IPS-18c (cell line): ENCODE measurements around the gene SLC47A2.
"Not testable (repeated sequence)": the region's sequence is repeated elsewhere in the genome, so short reads cannot be mapped to it uniquely, and the experiment has no call there.

Source experiments
- H3K4me3 ChIP-seq: 2 replicates; pipeline ENCODE4 v1.7.0; 2013; ENCODE audit warnings: low read depth, mild to moderate bottlenecking, low read length, moderate library complexity; ENCODE audit not compliant: insufficient read depth
- H3K9me3 ChIP-seq: one replicate; pipeline ENCODE4 v1.6.1; 2013; ENCODE audit warnings: mild to moderate bottlenecking, low read length, moderate library complexity; ENCODE audit not compliant: control insufficient read depth, insufficient read depth

Gene SLC47A2

GRCh38 chr17:19716108-19717030, at the start of gene SLC47A2:
SLC47A2 (minus strand) TSS chr17:19716584; CDS start chr17:19716555, 29 bp downstream.
- no peak within 1 kb of the TSS for H3K4me3 ChIP-seq
- H3K9me3 ChIP-seq = no peaks in the 10 kb centered on the region

DNA sequence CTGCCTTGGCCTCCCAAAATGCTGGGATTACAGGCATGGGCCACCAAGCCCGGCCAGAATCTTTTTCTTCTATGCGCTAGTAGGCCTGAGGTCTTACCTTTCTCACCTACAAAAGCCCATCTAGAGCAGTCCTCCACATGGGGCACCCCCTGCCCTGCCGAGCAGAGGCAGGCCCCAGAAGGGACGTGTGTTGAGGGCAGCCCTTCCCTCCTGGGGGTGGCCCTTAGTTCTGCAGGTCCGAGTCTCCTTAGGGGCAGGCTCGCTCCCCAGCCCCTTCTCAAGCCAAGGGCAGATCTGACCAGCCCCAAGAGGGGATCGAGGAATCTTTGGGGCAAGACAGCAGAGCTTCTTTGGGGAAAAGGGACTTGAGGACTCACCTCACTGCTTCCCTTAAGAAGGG, 49.6 kb upstream of the SLC47A2 start:
- H3K4me3 ChIP-seq = no peak overlapping the region
- no peaks in the 10 kb centered on the region for H3K9me3 ChIP-seq

- not testable (repeated sequence) for H3K4me3 ChIP-seq, H3K9me3 ChIP-seq
Observed at GRCh38 chr17:19763991-19764390, 47.6 kb upstream of the SLC47A2 start.

GRCh38 chr17:19763416-19763815, 47.0 kb upstream of the SLC47A2 start:
- no peak overlapping the region for H3K4me3 ChIP-seq
- no peaks in the 10 kb centered on the region for H3K9me3 ChIP-seq

DNA sequence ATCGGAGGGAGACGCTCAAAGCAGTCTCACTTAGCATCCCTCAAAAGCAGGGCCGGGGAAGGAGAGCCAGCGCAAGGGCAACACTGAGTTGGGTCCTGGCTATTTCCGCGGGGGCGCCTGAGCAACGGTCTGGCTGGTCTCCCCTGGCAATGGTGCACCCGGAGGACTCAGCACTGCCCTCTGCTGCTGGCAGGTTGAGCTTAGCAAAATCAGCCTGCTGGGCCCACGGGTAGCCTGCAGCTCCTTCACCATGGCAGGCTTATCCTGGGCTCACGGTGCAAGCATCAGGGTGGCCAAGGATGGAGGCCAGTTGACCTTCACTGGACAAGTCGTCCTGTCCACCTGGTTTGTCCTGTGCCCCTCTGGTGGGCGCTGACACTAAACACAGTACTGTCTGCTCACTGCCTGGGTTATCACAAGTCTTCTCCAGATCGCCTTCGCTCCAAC, 46.2 kb upstream of the SLC47A2 start:
- Histone ChIP-seq H3K4me3 (no peak overlapping the region), H3K9me3 (no peaks in the 10 kb centered on the region)

GRCh38 chr17:19760746-19761145, 44.4 kb upstream of the SLC47A2 start:
- H3K4me3 ChIP-seq = no peak overlapping the region
- H3K9me3 ChIP-seq = no peaks in the 10 kb centered on the region

DNA sequence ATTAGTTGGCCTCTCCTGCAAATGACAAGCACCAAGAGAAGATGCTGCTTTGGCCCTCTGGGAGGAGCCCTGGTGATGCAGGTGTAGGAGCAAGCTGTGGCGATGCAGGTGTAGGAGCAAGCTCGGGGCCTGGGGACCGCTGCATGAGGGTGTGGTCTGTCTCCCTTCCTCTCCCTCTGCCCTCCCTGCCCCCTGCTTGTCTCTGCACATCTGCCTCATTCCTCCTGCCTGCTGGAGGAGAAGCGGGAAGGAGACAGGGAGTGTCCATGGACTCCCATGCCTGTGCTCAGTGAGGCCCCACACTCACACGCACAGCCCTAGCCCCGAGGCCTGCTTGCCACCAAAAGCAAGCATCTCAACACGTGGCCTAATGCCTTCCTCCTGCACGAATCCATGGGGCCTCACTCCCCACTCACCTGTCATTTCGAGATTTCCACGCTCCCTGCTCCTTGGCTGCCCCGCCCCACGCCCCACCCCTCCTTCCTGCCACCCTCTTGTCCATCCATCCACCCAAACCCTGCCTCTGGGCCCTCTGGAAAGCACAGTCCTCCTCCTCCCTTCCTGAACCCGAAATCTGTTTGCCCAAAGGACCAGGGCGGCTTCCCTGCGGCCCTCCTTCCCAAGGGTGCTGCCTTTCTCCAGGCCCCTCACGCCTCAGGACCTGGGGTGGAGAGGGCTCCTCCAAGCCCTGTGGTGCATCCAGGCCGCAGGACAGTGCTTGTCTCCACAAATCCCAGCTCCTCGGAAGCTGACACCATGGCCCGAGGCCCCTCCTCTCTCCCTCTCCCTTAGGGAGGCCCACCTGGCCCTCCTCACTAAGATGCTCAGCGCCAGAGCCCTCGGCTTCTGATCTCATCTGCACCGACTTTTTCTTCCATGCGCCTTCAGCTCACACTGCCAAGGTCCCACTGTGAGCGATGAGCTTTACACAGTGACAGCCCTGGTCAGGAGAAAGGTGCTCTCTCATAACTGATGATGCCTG, 43.5 kb upstream of the SLC47A2 start:
- no peaks in the 10 kb centered on the region for H3K9me3 ChIP-seq
- H3K4me3 ChIP-seq = no peak overlapping the region

- Histone ChIP-seq H3K4me3 (no peak overlapping the region), H3K9me3 (no peaks in the 10 kb centered on the region)
Observed at GRCh38 chr17:19757536-19758180, 41.3 kb upstream of the SLC47A2 start.

GRCh38 chr17:19756546-19756945, 40.2 kb upstream of the SLC47A2 start:
- no peaks in the 10 kb centered on the region for H3K9me3 ChIP-seq

DNA sequence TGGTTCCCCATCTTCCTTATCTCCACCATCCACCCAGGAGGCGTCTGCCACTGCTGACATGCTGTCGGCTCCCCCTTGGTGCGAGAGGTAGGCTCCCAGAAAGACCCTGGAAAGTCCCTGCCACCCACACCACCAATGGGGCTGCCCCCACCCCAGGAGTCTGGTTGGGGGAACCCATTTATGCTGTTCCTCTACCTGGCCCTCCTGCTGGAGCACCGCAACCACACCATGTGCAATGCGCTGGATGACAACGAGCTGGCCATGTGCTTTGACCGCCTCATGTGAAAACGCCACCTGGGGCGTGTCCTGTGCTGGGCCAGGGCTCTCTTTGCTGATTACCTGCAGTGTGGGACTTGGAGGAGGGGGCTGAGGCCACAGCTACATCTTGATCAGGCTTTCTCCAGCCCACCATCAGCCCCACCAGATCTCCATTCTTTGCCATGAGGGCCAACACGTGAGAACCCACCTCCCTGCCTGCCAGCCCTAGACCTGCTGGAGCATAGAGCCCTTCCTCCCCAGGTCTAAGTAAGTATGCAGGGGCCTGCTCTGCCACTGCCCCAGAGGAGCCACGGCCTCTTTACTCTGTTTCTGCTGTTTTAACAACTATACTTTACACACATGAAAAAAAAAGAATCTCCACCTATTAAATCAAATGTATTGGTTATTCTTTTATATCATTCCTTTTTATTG, 39.6 kb upstream of the SLC47A2 start:
- H3K9me3 ChIP-seq = no peaks in the 10 kb centered on the region
- no peak overlapping the region for H3K4me3 ChIP-seq

More at GRCh38 chr17:19756546-19756945, 40.2 kb upstream of the SLC47A2 start:
- no peak overlapping the region for H3K4me3 ChIP-seq

DNA sequence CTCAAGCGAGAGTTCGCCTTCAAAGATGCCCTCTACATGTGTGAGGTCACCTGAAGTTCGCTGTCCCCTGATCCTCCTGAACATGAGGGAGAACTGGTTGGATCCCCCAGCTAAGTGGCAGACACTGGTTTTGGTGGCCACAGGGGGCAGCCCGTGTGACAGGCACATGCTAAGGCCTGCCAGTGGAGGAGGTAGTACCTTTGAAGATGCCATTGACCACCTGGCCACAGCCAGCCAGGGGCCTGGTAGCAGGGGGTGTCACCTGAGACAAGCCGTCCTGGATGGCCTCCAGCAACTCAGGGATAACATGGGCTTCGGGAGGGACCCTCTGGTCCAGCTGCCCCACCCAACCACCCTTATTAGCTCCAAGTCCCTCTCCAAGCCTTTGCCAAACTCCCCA, 39.0 kb upstream of the SLC47A2 start:
- Histone ChIP-seq H3K4me3 (no peak overlapping the region), H3K9me3 (no peaks in the 10 kb centered on the region)

DNA sequence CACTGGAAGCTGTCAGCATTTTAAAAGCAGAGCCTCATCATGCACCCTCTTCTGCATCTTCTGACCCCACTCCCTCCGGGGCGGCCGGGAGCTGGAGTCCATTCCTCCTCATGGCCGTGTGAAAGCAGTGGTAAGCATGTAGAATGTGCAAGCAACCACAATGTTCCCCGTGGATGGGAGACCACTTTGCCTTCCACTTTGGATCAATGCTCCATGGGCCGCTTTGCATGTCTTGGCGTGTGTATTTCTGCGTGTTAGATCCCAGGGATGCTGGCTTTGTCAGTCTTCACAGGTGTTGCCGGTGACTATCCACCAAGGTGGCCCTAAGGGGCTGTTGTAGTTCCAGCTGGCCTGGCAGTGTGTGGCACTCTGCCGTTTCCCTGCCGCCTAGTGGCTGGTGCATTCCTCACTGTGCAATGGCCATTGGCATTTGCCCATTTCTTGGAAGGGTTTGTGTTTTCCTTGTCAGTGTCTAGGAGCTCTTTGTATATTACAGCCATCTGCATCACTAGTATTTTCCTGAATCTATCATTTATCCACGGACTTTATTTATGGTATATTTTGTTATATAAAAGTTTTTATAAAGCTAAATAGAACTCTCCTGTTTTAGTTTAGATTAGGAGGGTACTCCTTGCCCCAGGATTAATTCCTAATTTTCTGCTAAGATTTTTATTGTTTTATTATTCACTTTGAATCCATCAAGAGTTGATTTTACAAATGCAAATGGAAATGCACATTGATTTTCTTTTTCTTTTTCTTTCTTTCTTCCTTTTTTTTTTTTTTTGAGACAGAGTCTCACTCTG, 37.5 kb upstream of the SLC47A2 start:
- no peaks in the 10 kb centered on the region for H3K9me3 ChIP-seq
- H3K4me3 ChIP-seq = no peak overlapping the region

GRCh38 chr17:19753051-19753509, 36.7 kb upstream of the SLC47A2 start:
- no peak overlapping the region for H3K4me3 ChIP-seq
- H3K9me3 ChIP-seq = no peaks in the 10 kb centered on the region

GRCh38 chr17:19752216-19753050, 36.0 kb upstream of the SLC47A2 start:
- no peaks in the 10 kb centered on the region for H3K9me3 ChIP-seq
- no peak overlapping the region for H3K4me3 ChIP-seq

DNA sequence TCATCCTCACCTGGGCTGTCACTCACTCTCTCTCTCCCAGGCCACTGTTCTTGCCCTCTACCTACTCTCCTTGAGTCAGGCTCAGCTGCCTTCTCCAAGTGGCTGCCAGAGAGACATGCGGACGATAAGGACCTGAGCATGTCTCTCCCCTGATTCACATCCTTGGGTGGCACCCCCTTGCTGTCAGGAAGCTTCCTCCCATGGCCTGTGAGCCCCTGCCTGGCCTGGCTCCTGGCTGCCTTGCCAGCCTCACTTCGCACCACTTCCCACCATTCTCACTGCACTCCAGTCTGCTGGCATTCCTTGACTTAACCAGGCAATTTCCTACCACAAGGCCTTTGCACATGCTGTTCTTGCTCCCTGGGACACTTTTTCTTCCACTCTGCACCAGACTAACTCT, 34.5 kb upstream of the SLC47A2 start:
- Histone ChIP-seq H3K4me3 (no peak overlapping the region), H3K9me3 (no peaks in the 10 kb centered on the region)
